Endothelial cell of hepatic sinusoid (primary cell): Measurements from ENCODE around the gene OR5L2.
"Not testable (repeated sequence)": the region's sequence is repeated elsewhere in the genome, so short reads cannot be mapped to it uniquely, and the experiment has no call there.

ENCODE experiments used
- in situ Hi-C: cut with HindIII; loops from 2 replicates; pipeline ENCODE4 v1.10.0; 2017; ENCODE audit warnings: low sequenced_read_pairs

Gene OR5L2

GRCh38 chr11:55826919-55827318, at the start of gene OR5L2:
Gene OR5L2, plus strand, starts transcription at chr11:55827219. Its CDS starts 0 bp downstream, at chr11:55827219.
- in situ Hi-C loops, result no loop called here

DNA sequence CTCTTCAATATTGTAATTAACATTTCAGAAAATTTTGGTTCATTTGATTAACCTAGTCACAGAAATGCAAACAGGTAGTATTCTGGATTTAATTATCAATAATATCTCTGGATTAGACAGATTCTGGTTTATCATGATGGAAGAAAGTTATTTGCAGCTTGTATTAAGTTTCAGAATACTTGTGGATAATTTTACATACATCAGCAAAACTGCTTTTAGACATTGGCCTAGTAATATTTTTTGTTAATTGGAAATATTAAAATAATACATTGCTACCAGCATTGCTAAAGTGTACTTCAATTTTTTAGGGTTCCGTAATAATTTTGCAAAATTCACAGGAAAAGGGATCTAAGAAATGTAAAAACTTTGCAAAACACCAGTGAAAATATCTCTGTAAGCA, 35.4 kb upstream of the OR5L2 start:
- in situ Hi-C loops, result no loop called here

GRCh38 chr11:55793321-55793720, 33.7 kb upstream of the OR5L2 start:
- in situ Hi-C loops, result no loop called here

- in situ Hi-C loops, result no loop called here
Measured at GRCh38 chr11:55795256-55795655, 31.8 kb upstream of the OR5L2 start, which contains the start of gene OR5D14. Gene OR5D14, plus strand, starts transcription at chr11:55795556. Its CDS starts 0 bp downstream, at chr11:55795556.

DNA sequence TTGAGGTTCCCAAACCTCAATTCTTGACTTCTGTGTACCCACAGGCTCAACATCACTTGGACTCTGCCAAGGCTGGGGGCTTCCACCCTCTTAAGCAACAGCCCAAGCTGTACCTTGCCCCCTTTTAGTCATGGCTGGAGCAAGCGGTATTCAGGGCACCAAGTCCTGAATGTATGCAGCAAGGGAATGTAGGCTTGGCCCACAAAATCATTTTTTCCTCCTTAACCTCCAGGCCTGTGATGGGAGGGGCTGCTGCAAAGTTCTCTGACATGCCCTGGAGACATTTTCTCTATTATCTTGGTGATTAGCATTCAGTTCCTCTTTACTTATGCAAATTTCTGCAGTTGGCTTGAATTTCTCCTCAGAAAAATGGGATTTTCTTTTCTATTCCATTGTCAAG, 20.8 kb upstream of the OR5L2 start:
- in situ Hi-C loops, result no loop called here

DNA sequence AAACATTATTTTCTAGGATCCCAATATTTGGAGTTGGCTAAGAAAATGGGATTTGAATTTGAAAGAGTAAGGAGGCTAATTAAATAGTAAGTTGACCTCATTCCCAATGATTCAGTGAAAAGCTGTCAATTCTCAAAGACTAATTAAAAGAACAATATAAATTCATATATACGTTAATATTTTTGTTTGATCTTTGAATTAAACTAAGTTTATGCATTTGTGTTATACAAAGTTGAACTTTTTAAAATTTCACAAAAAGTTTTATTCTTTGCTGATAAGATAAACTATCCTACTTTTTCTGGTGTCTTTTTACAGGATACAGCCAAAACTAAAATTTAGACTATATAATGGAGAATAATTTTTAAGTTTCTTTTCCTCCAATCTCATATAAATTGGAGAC, 16.0 kb upstream of the OR5L2 start, which contains the start of gene OR5L1:
TSS of gene OR5L1 (plus strand) at position 301 of the 400 bp plus-strand sequence. CDS start 100 bp downstream, outside the sequence.
- in situ Hi-C loops, result no loop called here

DNA sequence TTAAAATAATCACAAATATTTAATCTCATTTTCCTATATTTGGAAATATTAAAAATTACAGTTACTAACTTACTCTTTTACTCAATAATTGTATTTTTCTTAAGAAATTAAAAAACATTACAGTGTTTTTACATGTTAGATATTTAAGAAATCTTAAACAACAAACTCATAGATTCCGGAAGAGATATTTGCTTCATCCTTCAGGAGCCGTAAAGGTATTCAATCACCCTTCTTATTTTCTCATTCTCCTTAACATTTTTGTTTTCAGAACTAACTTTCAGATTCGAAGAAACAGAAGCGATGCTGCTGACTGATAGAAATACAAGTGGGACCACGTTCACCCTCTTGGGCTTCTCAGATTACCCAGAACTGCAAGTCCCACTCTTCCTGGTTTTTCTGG, 7.7 kb upstream of the OR5L2 start, which contains the start of gene OR5D18:
TSS of gene OR5D18 (plus strand) at position 301 of the 400 bp plus-strand sequence. CDS start at position 301, 0 bp downstream.
- in situ Hi-C loops, result no loop called here

DNA sequence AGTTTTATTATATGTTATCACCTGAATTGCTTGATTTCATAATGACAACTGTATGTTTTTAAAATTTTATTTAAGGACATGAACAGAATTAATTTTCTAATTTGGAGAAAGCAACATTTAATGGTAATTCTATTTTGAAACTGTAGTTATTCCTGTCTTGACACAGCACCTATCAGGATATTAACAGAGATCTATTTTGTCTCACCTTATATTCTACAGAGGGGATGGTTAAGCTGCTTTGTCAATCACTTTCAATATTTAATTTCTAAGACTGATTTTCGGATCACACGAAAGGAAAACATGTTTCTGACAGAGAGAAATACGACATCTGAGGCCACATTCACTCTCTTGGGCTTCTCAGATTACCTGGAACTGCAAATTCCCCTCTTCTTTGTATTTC, 11.4 kb downstream of the OR5L2 start, which contains the start of gene OR5D16:
TSS of gene OR5D16 (plus strand) at position 301 of the 400 bp plus-strand sequence. CDS start at position 301, 0 bp downstream.
- in situ Hi-C loops, result no loop called here

DNA sequence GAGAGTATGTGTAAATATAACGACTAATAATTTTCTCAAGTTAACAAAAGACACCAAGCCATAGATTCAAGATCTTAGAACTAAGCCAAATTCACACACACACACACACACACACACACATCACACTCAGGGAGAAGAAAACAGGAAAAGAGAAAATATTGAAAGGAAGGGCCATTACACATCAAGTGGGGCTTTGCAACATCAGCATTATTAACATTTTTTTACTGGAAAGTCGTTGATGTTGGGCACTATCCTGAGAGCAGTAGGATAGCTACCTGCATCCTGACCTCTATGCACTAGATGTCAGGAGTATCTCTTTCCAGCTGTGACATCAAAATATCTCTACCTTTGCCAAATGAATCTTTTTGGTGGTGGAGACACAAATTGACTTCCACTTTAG, 20.4 kb downstream of the OR5L2 start:
- in situ Hi-C loops, result no loop called here

GRCh38 chr11:55849037-55849436, 22.0 kb downstream of the OR5L2 start:
- in situ Hi-C loops, result no loop called here

DNA sequence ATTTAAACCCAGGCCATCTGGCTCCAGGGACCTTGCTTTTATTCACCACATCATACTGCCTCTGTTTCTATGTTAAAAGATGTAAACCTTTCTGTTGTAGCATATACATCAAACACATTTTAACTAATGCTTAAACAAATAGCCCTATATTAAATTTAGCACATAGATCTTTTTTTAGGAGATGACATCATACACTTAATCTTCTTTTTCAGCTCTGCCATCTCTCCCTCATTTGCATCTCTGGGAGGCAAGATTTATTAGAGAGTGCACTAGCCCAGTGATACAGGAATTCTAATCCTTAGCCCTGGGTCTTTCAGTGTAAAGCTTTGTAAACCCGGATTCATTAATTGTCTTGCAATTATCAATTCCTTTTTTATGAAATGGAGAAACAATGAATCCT, 25.1 kb downstream of the OR5L2 start:
- in situ Hi-C loops, result no loop called here

GRCh38 chr11:55854704-55855103, 27.7 kb downstream of the OR5L2 start:
- in situ Hi-C loops, result no loop called here

GRCh38 chr11:55867354-55867753, 40.3 kb downstream of the OR5L2 start:
- in situ Hi-C loops, result not testable (repeated sequence)

GRCh38 chr11:55872731-55873130, 45.7 kb downstream of the OR5L2 start:
- in situ Hi-C loops, result not testable (repeated sequence)

DNA sequence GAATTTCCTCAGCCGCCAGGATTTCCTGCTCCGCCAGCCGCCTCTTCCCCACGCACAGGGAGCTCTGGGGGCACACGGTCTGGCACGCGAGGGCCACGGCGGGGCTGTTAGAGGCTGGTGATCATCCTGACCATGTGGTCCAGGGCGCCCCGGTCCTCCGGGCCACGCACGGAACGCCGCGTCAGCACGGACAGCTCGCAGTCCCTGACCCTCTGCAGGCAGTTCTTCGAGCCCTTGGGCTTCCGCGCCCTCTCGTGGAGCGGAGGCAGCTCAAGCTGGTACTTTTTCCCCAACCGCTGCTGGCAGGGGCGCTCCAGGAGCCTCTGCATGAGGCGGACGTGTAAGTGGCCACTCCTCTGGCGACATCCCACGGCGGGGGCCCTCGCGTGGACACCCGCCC, 46.1 kb downstream of the OR5L2 start:
- in situ Hi-C loops, result not testable (repeated sequence)
